Testis (tissue), 3 donors: ENCODE measurements around the gene NRXN3. TPM values are rescaled to one million over a fixed set of nuclear protein-coding genes. Genes with fewer than 3 reads are reported as not detected.

Experiments
- DNase-seq: peaks from one replicate; pipeline ENCODE4 v3.0.0-alpha.2; 2019
- H3K27ac ChIP-seq, 2 donors: fragments of 200-600 bp; sonication (generic); one replicate each; pipeline ENCODE4 v1.5.1; 2019
- H3K27me3 ChIP-seq: fragments of 200-600 bp; sonication (generic); one replicate; pipeline ENCODE4 v1.5.1; 2019
- H3K36me3 ChIP-seq: fragments of 200-600 bp; sonication (generic); one replicate; pipeline ENCODE4 v1.5.1; 2017; ENCODE audit warnings: low read depth; ENCODE audit errors: missing control alignments
- H3K4me1 ChIP-seq: fragments of 200-600 bp; sonication (generic); one replicate; pipeline ENCODE4 v1.5.1; 2019
- H3K4me3 ChIP-seq, 2 donors: fragments of 200-600 bp; sonication (generic); one replicate each; pipeline ENCODE4 v1.5.1; 2017 to 2019
- H3K9me3 ChIP-seq: fragments of 200-600 bp; sonication (generic); one replicate; pipeline ENCODE4 v1.5.1; 2017
- POLR2A ChIP-seq: fragments of 450-650 bp; IDR thresholded peaks from one replicate; pipeline ENCODE4 v1.6.1; 2017; ENCODE audit warnings: antibody characterized with exemption, mild to moderate bottlenecking, moderate library complexity
- WGBS, 2 donors: methylation state at CpG; one replicate each; pipeline ENCODE4 v1.1.5; 2018; 5-methylcytosine and 5-hydroxymethylcytosine counted together
- intact Hi-C: fragments of 100-400 bp; cut with DNase I; formaldehyde crosslinking; loops from one replicate; pipeline ENCODE4 v1.15.1; 2023; ENCODE audit warnings: low total_unique reads
- polyA plus RNA-seq: library from polyadenylated mRNA; stranded (reverse); fragments of 350-450 nt; fragmentation: Illumina TruSeq; extraction: RNeasy Lipid Tissue Mini Kit (QIAGEN cat#74804); gene quantifications from one replicate; pipeline ENCODE4 v1.2.3, GENCODE V29; 2014; ENCODE audit warnings: low read depth, low replicate concordance; ENCODE audit not compliant: insufficient read depth
- total RNA-seq, 2 donors: library from RNA; depleted of rRNA; stranded (reverse); fragments of >200 nt; gene quantifications; one replicate each; pipeline ENCODE4 v1.2.3, GENCODE V29; 2016
- TF ChIP-seq, protein P1 (sequence below), 3 experiments: fragments of 450-650 bp in 2 of 3; fragments of 200-600 bp in 1 of 3; sonication (generic) in 1 of 3; IDR thresholded peaks; one replicate each; pipeline ENCODE4 v1.5.1; 2016 to 2019; ENCODE audit warnings: antibody characterized with exemption in 3 of 3, mild to moderate bottlenecking in 2 of 3, moderate library complexity in 1 of 3

NRXN3 gene
- total and polyA plus RNA-seq, 3 donors from 2014 or later, result 3.5 to 8.0 (median 3.9) TPM

GRCh38 chr14:79575032-79575431 is 1404.9 kb downstream of the NRXN3 start:
- no peak overlapping the region for H3K27ac ChIP-seq
- intact Hi-C loops, result no loop called here

DNA sequence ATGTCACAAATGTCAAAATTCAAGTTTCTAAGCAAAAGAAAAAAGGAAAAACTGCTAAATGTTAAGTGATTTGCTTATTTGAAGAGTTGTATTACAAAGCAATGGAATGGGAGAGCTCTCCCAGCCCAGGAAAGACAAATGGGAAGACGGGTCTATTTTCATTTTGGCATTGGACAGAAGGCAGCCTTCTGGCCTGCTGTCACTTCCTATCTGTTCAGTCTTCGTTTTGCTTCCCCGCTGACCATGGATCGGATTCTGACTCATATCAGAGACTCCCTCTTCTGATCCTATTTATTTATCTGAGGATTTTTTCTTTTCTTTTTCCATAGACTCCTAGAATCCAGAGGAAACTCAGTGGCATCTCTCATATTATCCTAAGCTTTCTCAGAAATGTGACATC is 1406.3 kb downstream of the NRXN3 start:
- H3K4me1 ChIP-seq, result no peaks in the 10 kb centered on the region
- no peaks in the 10 kb centered on the region for H3K27me3 ChIP-seq
- no peak overlapping the region for H3K4me3 ChIP-seq
- no peaks in the 10 kb centered on the region for H3K9me3 ChIP-seq
- 73 to 83% methylated on average over 4 of the region's 4 CpGs for whole genome bisulfite sequencing, 2 donors
- H3K36me3 ChIP-seq, result no peaks in the 10 kb centered on the region
- H3K27ac ChIP-seq, result no peak overlapping the region
- TF ChIP-seq, protein P1, sequence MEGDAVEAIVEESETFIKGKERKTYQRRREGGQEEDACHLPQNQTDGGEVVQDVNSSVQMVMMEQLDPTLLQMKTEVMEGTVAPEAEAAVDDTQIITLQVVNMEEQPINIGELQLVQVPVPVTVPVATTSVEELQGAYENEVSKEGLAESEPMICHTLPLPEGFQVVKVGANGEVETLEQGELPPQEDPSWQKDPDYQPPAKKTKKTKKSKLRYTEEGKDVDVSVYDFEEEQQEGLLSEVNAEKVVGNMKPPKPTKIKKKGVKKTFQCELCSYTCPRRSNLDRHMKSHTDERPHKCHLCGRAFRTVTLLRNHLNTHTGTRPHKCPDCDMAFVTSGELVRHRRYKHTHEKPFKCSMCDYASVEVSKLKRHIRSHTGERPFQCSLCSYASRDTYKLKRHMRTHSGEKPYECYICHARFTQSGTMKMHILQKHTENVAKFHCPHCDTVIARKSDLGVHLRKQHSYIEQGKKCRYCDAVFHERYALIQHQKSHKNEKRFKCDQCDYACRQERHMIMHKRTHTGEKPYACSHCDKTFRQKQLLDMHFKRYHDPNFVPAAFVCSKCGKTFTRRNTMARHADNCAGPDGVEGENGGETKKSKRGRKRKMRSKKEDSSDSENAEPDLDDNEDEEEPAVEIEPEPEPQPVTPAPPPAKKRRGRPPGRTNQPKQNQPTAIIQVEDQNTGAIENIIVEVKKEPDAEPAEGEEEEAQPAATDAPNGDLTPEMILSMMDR (IDR thresholded peaks at IDR 0.05), result no peak
- DNase-seq, result no peak
- intact Hi-C loops, result no loop called here

More at GRCh38 chr14:79575032-79575431, 1404.9 kb downstream of the NRXN3 start:
- Histone ChIP-seq H3K4me3 (no peak overlapping the region), H3K36me3 (no peaks in the 10 kb centered on the region), H3K4me1 (no peaks in the 10 kb centered on the region), H3K27me3 (no peaks in the 10 kb centered on the region), H3K9me3 (no peaks in the 10 kb centered on the region)
- WGBS, 2 donors, result 86 to 88% methylated on average over 4 of the region's 4 CpGs
- DNase-seq, result no peak
- TF ChIP-seq, protein P1 (IDR thresholded peaks at IDR 0.05), result no peak
- TF ChIP-seq POLR2A, result no peak

- intact Hi-C loops, result no loop called here
- Histone ChIP-seq H3K9me3 (no peaks in the 10 kb centered on the region), H3K4me1 (no peaks in the 10 kb centered on the region), H3K4me3 (no peak overlapping the region), H3K27me3 (no peaks in the 10 kb centered on the region), H3K27ac (no peak overlapping the region), H3K36me3 (no peaks in the 10 kb centered on the region)
- WGBS, 2 donors, result 85% methylated on average over 3 of the region's 3 CpGs
- DNase-seq, result no peak
- TF ChIP-seq POLR2A, result no peak
- TF ChIP-seq, protein P1 (IDR thresholded peaks at IDR 0.05), result no peak
These were observed 1408.3 kb downstream of the NRXN3 start for GRCh38 chr14:79578470-79578869.

DNA sequence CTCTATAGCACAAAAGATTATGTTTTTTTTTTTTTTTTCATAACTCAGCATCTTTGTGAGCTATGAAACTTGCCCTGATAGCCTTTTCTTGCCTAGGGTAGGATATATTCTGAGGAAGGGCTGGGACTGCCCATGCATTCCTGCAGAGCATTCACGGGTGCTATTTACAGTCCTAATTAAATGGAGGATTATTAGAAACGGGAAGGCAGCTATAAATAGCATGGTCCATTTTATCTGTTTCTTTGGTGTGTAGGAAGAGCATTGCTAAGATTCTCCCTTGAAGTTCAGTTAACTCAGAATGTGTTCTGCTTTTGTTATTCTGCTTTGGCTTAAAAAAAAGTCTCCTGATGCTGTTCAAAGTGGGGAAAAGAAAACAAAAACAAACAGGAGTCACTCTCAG is 1410.2 kb downstream of the NRXN3 start:
- H3K4me1 ChIP-seq, result no peaks in the 10 kb centered on the region
- no peak overlapping the region for H3K27ac ChIP-seq
- DNase-seq, result no peak
- no peak overlapping the region for H3K4me3 ChIP-seq
- no peaks in the 10 kb centered on the region for H3K36me3 ChIP-seq
- intact Hi-C loops, result no loop called here
- H3K27me3 ChIP-seq, result no peaks in the 10 kb centered on the region
- 12 to 20% methylated on average over 2 of the region's 2 CpGs for WGBS, 2 donors
- H3K9me3 ChIP-seq, result no peaks in the 10 kb centered on the region
- no peak for TF ChIP-seq POLR2A
- TF ChIP-seq, protein P1 (IDR thresholded peaks at IDR 0.05), result no peak

GRCh38 chr14:79580906-79581305 is 1410.7 kb downstream of the NRXN3 start:
- TF ChIP-seq POLR2A, result no peak
- TF ChIP-seq, protein P1 (IDR thresholded peaks at IDR 0.05), result no peak
- WGBS, 2 donors, result 63 to 67% methylated on average over 4 of the region's 4 CpGs
- no peaks in the 10 kb centered on the region for H3K9me3 ChIP-seq
- no peaks in the 10 kb centered on the region for H3K36me3 ChIP-seq
- intact Hi-C loops, result no loop called here
- no peak for DNase-seq
- H3K4me3 ChIP-seq, result no peak overlapping the region
- H3K27me3 ChIP-seq, result no peaks in the 10 kb centered on the region
- H3K27ac ChIP-seq, result no peak overlapping the region
- no peaks in the 10 kb centered on the region for H3K4me1 ChIP-seq
